GM12865 (cell line): ENCODE measurements around the gene KCND3.
A peak's percentile ranks its signal among the peaks of the same experiment; 100 is the strongest.

Experiments
- DNase-seq: peaks from one replicate; pipeline ENCODE4 v3.0.0; 2010; ENCODE audit warnings: low read depth
- H3K4me3 ChIP-seq: 2 replicates; pipeline ENCODE4 v1.5.1; 2011; ENCODE audit warnings: mild to moderate bottlenecking, low read depth, low read length, control low read depth
- CTCF ChIP-seq: IDR thresholded peaks from 2 replicates; pipeline ENCODE4 v1.5.1; 2011; ENCODE audit warnings: low read length, control low read depth, low read depth, inconsistent platforms; ENCODE audit not compliant: insufficient read depth; ENCODE audit errors: missing control alignments

The KCND3 gene

GRCh38 chr1:111943066-111943465 is 46.4 kb downstream of the KCND3 start:
- no peak for DNase-seq
- no peak overlapping the region for H3K4me3 ChIP-seq
- TF ChIP-seq CTCF = no peak

- TF ChIP-seq CTCF = no peak
- no peak for DNase-seq
- H3K4me3 ChIP-seq = no peak overlapping the region
These were observed 50.9 kb downstream of the KCND3 start for GRCh38 chr1:111938536-111938935.

- H3K4me3 ChIP-seq = no peak overlapping the region
- no peak for TF ChIP-seq CTCF
- peak; percentile 3 for DNase-seq
These were observed 51.3 kb downstream of the KCND3 start for GRCh38 chr1:111938123-111938522.

- no peak for TF ChIP-seq CTCF
- DNase-seq = no peak
- H3K4me3 ChIP-seq = no peak overlapping the region
These were observed 52.2 kb downstream of the KCND3 start for GRCh38 chr1:111937147-111937725.

GRCh38 chr1:111934106-111934852 is 55.2 kb downstream of the KCND3 start:
- no peak for TF ChIP-seq CTCF
- DNase-seq = no peak
- H3K4me3 ChIP-seq = no peak overlapping the region

GRCh38 chr1:111930356-111930755 is 59.1 kb downstream of the KCND3 start:
- no peak for TF ChIP-seq CTCF
- H3K4me3 ChIP-seq = no peak overlapping the region
- no peak for DNase-seq
